Stimulated activated CD4-positive, alpha-beta T cell treated with anti-CD3 and anti-CD28 coated beads, Interleukin-12 subunit alpha, Interleukin-12 subunit beta, amount 100 ng/mL, for 24 hours (primary cell): ENCODE data around the gene TTC3.

Experiments used
- DNase-seq, 2 experiments: peaks; one replicate each; pipeline ENCODE4 v3.0.0-alpha.2; 2020; ENCODE audit warnings: low read depth in 2 of 2

TTC3 gene

GRCh38 chr21:37061926-37062592 is 11.0 kb upstream of the TTC3 start:
- no peak for DNase-seq

- DNase-seq = no peak
Observed at GRCh38 chr21:37062593-37062935, 10.5 kb upstream of the TTC3 start.

- no peak for DNase-seq
Observed at GRCh38 chr21:37063433-37063832, 9.6 kb upstream of the TTC3 start.

GRCh38 chr21:37064841-37065240 is 8.2 kb upstream of the TTC3 start:
- no peak for DNase-seq

- no peak for DNase-seq
Observed at GRCh38 chr21:37065561-37066177, 7.4 kb upstream of the TTC3 start.

GRCh38 chr21:37071561-37072273 is 1.3 kb upstream of the TTC3 start:
- no peak for DNase-seq

GRCh38 chr21:37072274-37072987 is 623 bp upstream of the TTC3 start:
- DNase-seq = no peak

- DNase-seq = peak; percentile 24 to 35
Observed at GRCh38 chr21:37073417-37074196, 553 bp downstream of the TTC3 start.

GRCh38 chr21:37074197-37074510 is 1.1 kb downstream of the TTC3 start:
- no peak for DNase-seq

- DNase-seq = no peak
Observed at GRCh38 chr21:37074546-37074945, 1.5 kb downstream of the TTC3 start.

- no peak for DNase-seq
Observed at GRCh38 chr21:37075214-37075770, 2.2 kb downstream of the TTC3 start.

- DNase-seq = no peak
Observed at GRCh38 chr21:37076087-37076850, 3.2 kb downstream of the TTC3 start.

GRCh38 chr21:37077403-37077802 is 4.3 kb downstream of the TTC3 start:
- DNase-seq = no peak

GRCh38 chr21:37079211-37079824 is 6.3 kb downstream of the TTC3 start:
- no peak for DNase-seq

- DNase-seq = no peak
Observed at GRCh38 chr21:37082375-37082774, 9.3 kb downstream of the TTC3 start.

- no peak for DNase-seq
Observed at GRCh38 chr21:37082856-37083528, 9.9 kb downstream of the TTC3 start.

- no peak for DNase-seq
Observed at GRCh38 chr21:37085726-37086125, 12.7 kb downstream of the TTC3 start.

- DNase-seq = no peak
Observed at GRCh38 chr21:37087188-37087587, 14.1 kb downstream of the TTC3 start.

- DNase-seq = no peak
Observed at GRCh38 chr21:37088186-37088735, 15.2 kb downstream of the TTC3 start.

- DNase-seq = no peak
Observed at GRCh38 chr21:37093977-37094376, 20.9 kb downstream of the TTC3 start.
